KMS-11 (cell line): ENCODE data around the gene TUT4.

Experiments used
- H2AFZ ChIP-seq: fragments of 200-600 bp; sonication (generic); 2 replicates; pipeline ENCODE4 v1.6.1; 2016; ENCODE audit warnings: antibody characterized with exemption, mixed run types, low read depth
- H3K27ac ChIP-seq: fragments of 200-600 bp; sonication (generic); 2 replicates; pipeline ENCODE4 v1.6.1; 2016; ENCODE audit warnings: mild to moderate bottlenecking, mixed run types
- H3K27me3 ChIP-seq: fragments of 200-600 bp; sonication (generic); 2 replicates; pipeline ENCODE4 v1.6.1; 2017; ENCODE audit warnings: mild to moderate bottlenecking, low read depth, mixed run types, moderate library complexity; ENCODE audit not compliant: insufficient read depth
- H3K36me3 ChIP-seq: fragments of 200-600 bp; sonication (generic); 2 replicates; pipeline ENCODE4 v1.6.1; 2017; ENCODE audit warnings: mild to moderate bottlenecking, mixed run types; ENCODE audit not compliant: insufficient read depth
- H3K4me1 ChIP-seq: fragments of 200-600 bp; sonication (generic); 2 replicates; pipeline ENCODE4 v1.6.1; 2016; ENCODE audit warnings: mild to moderate bottlenecking, low read depth, mixed run types; ENCODE audit not compliant: poor library complexity, severe bottlenecking
- H3K4me2 ChIP-seq: fragments of 200-600 bp; sonication (generic); 2 replicates; pipeline ENCODE4 v1.7.0; 2016; ENCODE audit warnings: mild to moderate bottlenecking, mixed run types
- H3K4me3 ChIP-seq: fragments of 200-600 bp; sonication (generic); IDR thresholded peaks from 2 replicates; pipeline ENCODE4 v1.6.1; 2017; ENCODE audit warnings: low read depth, low read length, mixed read lengths; ENCODE audit not compliant: insufficient read depth
- H3K79me2 ChIP-seq: fragments of 200-600 bp; sonication (generic); 2 replicates; pipeline ENCODE4 v1.6.1; 2016; ENCODE audit warnings: low read depth, mixed run types; ENCODE audit not compliant: insufficient read depth
- H3K9ac ChIP-seq: fragments of 200-600 bp; sonication (generic); 2 replicates; pipeline ENCODE4 v1.6.1; 2016; ENCODE audit warnings: mild to moderate bottlenecking, mixed run types
- H4K20me1 ChIP-seq: fragments of 200-600 bp; sonication (generic); 2 replicates; pipeline ENCODE4 v1.6.1; 2016; ENCODE audit warnings: mild to moderate bottlenecking, mixed run types; ENCODE audit not compliant: insufficient read depth
- CTCF ChIP-seq: fragments of 200-600 bp; sonication (generic); conservative IDR thresholded peaks from 2 replicates; pipeline ENCODE4 v1.6.1; 2017; ENCODE audit warnings: low read depth, mild to moderate bottlenecking, antibody characterized with exemption, low read length, moderate library complexity, mixed read lengths

The TUT4 gene

GRCh38 chr1:52393174-52393573, 159.7 kb downstream of the TUT4 start:
- Histone ChIP-seq H2AFZ (no peak overlapping the region), H3K27ac (no peak overlapping the region), H4K20me1 (no peaks in the 10 kb centered on the region), H3K36me3 (peaks cover 62% of the 10 kb centered on the region), H3K27me3 (no peaks in the 10 kb centered on the region), H3K4me1 (no peaks in the 10 kb centered on the region), H3K79me2 (peaks cover 9% of the 10 kb centered on the region; the same call in 1 of the 2 replicates), H3K9ac (no peak overlapping the region), H3K4me2 (no peak overlapping the region), H3K4me3 (no peak overlapping the region)
- TF ChIP-seq CTCF: no peak

GRCh38 chr1:52386458-52386857, 166.4 kb downstream of the TUT4 start:
- TF ChIP-seq CTCF: no peak
- no peaks in the 10 kb centered on the region for H3K4me1 ChIP-seq
- H3K4me3 ChIP-seq: no peak overlapping the region
- H3K79me2 ChIP-seq: no peaks in the 10 kb centered on the region; the same call in 1 of the 2 replicates
- no peak overlapping the region for H3K4me2 ChIP-seq
- no peak overlapping the region for H2AFZ ChIP-seq
- H3K9ac ChIP-seq: no peak overlapping the region
- no peak overlapping the region for H3K27ac ChIP-seq
- peaks cover 75% of the 10 kb centered on the region; the same call in 1 of the 2 replicates for H3K36me3 ChIP-seq
- no peaks in the 10 kb centered on the region for H4K20me1 ChIP-seq
- no peaks in the 10 kb centered on the region for H3K27me3 ChIP-seq

- no peaks in the 10 kb centered on the region for H3K27me3 ChIP-seq
- no peaks in the 10 kb centered on the region for H4K20me1 ChIP-seq
- H3K4me1 ChIP-seq: no peaks in the 10 kb centered on the region
- no peak overlapping the region for H3K4me3 ChIP-seq
- no peaks in the 10 kb centered on the region; the same call in 1 of the 2 replicates for H3K79me2 ChIP-seq
- no peak overlapping the region for H3K9ac ChIP-seq
- H3K4me2 ChIP-seq: no peak overlapping the region
- peaks cover 72% of the 10 kb centered on the region; the same call in 1 of the 2 replicates for H3K36me3 ChIP-seq
- TF ChIP-seq CTCF: no peak
- H3K27ac ChIP-seq: no peak overlapping the region
- no peak overlapping the region for H2AFZ ChIP-seq
These were observed 167.5 kb downstream of the TUT4 start for GRCh38 chr1:52385376-52385775.
